H1 (cell line): ENCODE measurements around the gene GRIPAP1. TPM values are rescaled to one million over a fixed set of nuclear protein-coding genes. Genes with fewer than 3 reads are reported as not detected.

ENCODE experiments used
- ATF2 ChIP-seq: IDR thresholded peaks from 2 replicates; pipeline ENCODE4 v1.6.1; 2012; ENCODE audit warnings: low read length, inconsistent platforms
- CTBP2 ChIP-seq: IDR thresholded peaks from 2 replicates; pipeline ENCODE4 v1.7.0; 2011; ENCODE audit warnings: borderline replicate concordance, mild to moderate bottlenecking, moderate library complexity, mixed read lengths, low read length; ENCODE audit not compliant: insufficient read depth, insufficient read length
- KDM4A ChIP-seq: IDR thresholded peaks from one replicate; pipeline ENCODE4 v1.7.1; 2012; ENCODE audit warnings: low read depth, mild to moderate bottlenecking, moderate library complexity, low read length, inconsistent platforms; ENCODE audit not compliant: severe bottlenecking
- SAP30 ChIP-seq: fragments of 300-600 bp; sonication (generic); IDR thresholded peaks from 2 replicates; pipeline ENCODE4 v1.7.1; 2012; ENCODE audit warnings: low read length, moderate library complexity, mild to moderate bottlenecking, inconsistent platforms; ENCODE audit not compliant: insufficient read depth, insufficient replicate concordance
- TEAD4 ChIP-seq: IDR thresholded peaks from 2 replicates; pipeline ENCODE4 v1.6.1; 2012; ENCODE audit warnings: low read depth, low read length, inconsistent platforms, mixed read lengths
- polyA plus RNA-seq, 7 experiments: library from polyadenylated mRNA; depleted of rRNA in 3 of 7; stranded (reverse) in 5 of 7; unstranded in 2 of 7; fragments of >200 nt in 5 of 7; fragments of 200-250 nt in 2 of 7; gene quantifications; 1 replicate in 5 of 7; 2 replicates in 1 of 7; 4 replicates in 1 of 7; pipeline versions ENCODE4 v1.2.1 to v1.2.3, GENCODE V29; 2011 to 2013; ENCODE audit warnings: missing spikeins in 2 of 7, mixed read lengths in 2 of 7
- total RNA-seq: library from RNA; stranded (reverse); fragmentation: NEBNext Ultra II Directional; extraction: Animal tissue kit (Norgen Biotek cat#: 25700); gene quantifications from 2 replicates; pipeline ENCODE4 v1.2.1, GENCODE V29; 2021

The GRIPAP1 gene
- total and polyA plus RNA-seq, 2 of the 8 experiments (the other 6 are each of a cell fraction or from before 2014, with no cell fraction given), result 21.6 to 55.9 TPM

DNA sequence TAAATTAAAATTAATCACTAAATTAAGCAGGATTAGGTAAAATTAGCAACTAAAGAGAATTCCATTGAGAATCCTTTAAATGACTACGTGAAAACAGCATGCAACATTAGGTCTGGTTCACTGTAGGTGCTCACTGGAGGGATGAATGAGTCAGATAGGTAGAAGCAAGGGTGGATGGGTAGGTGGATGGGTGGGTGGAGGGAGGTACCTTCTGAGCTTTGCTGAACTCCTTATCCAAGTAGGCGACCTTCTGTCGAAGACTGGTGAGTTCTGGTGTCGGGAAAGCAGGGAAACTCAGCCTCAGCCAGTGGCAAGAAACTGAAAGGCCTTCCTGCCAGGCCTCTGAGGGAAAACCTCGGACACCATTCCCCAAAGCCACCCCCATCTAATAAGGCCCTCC lies 3.0 kb downstream of the GRIPAP1 start (continued):
- TF ChIP-seq ATF2 (no peak), TEAD4 (no peak), KDM4A (no peak), SAP30 (no peak), CTBP2 (no peak)
- TF ChIP-seq, all 59 proteins: peak for 0
